ENCODE data around the gene VGLL3.

The VGLL3 gene

DNA sequence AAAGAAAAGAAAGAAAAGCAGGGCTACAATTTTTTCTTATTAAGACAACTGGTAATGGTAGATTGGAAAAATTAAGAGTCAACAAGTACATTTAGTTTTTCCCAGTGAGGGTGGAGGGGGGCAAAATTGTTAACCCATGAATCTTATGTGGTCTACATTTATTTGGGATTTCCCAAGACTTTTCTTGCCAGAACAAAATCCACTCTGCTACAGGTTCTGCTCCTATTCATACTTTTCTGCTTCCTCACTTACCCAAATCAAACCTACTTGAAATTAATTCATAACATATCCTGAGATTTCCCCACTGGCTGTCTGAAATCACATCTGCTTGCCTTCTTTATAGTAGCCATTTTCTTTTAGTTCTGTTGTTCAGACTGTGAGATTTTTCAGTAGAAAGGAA lies 41.1 kb downstream of the VGLL3 start:
- no peak for DNase-seq (ENCODE audit: low read depth)

- no peak for DNase-seq (ENCODE audit: low read depth)
Measured at GRCh38 chr3:86948822-86949221, 42.1 kb downstream of the VGLL3 start.

DNA sequence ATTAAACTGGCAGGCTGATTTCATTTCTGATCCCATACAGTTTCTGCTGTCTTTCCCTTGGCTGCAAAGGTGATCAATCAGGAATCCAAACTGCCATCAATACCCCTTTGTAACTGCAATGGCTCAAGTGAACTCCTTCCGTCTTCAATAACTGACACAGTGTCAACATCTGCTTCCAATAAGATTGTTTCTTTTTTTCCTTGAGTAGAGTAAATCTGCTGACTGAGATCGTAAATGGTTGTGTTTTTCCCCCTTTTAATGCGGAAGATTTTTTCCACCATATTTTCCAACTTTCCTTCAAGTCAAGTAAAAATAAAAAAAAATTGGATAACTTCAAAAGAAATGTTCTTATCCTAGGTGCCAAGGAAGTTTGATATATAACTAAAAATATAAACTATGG lies 48.7 kb downstream of the VGLL3 start:
- no peak for DNase-seq (ENCODE audit: low read depth)

DNA sequence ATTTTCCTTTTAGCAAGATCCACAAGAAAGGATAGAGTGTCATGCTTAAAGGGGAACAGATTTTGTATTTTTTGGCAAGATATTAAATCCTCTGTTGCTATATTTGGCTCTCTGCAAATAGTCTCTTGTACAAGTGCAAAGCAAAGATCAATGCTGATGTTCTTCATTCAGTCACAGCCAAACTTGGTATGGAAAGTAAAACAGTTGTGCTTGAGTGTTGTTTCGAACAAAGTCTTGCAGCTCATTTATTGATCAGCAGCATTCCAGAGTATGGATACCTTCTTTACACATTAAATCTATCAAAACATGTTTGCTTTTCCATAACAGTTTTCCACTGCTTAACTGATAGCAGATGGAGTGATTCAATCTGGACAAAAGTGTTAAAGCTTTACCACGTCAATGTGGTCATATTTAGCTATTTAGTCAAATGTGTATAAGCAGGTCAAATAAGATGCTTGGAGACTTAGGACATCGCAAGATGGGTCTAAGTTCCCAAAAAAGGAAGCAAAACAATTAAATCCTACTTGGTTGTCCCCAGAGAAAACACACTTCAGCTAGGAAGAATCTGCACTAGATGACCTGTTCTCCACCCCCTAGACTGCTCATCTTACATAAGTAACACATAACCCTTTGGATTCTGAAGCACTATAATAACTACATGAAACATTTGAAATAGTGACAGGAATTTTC lies 52.4 kb downstream of the VGLL3 start:
- no peak for DNase-seq (ENCODE audit: low read depth)

GRCh38 chr3:86937306-86937791 lies 53.6 kb downstream of the VGLL3 start:
- no peak for DNase-seq (ENCODE audit: low read depth)

- DNase-seq (ENCODE audit: low read depth): no peak
Measured at GRCh38 chr3:86934851-86935250, 56.1 kb downstream of the VGLL3 start.

GRCh38 chr3:86930831-86931230 lies 60.1 kb downstream of the VGLL3 start:
- DNase-seq (ENCODE audit: low read depth): no peak

GRCh38 chr3:86930181-86930580 lies 60.8 kb downstream of the VGLL3 start:
- no peak for DNase-seq (ENCODE audit: low read depth)

- DNase-seq (ENCODE audit: low read depth): no peak
Measured at GRCh38 chr3:86929046-86929445, 61.9 kb downstream of the VGLL3 start.

GRCh38 chr3:86923071-86923491 lies 67.9 kb downstream of the VGLL3 start:
- no peak for DNase-seq (ENCODE audit: low read depth)

GRCh38 chr3:86921971-86922680 lies 68.8 kb downstream of the VGLL3 start:
- no peak for DNase-seq (ENCODE audit: low read depth)

- no peak for DNase-seq (ENCODE audit: low read depth)
Measured at GRCh38 chr3:86914670-86915069, 76.3 kb downstream of the VGLL3 start.

- no peak for DNase-seq (ENCODE audit: low read depth)
Measured at GRCh38 chr3:86913160-86913559, 77.8 kb downstream of the VGLL3 start.

GRCh38 chr3:86895202-86895601 lies 95.7 kb downstream of the VGLL3 start:
- DNase-seq (ENCODE audit: low read depth): no peak

DNA sequence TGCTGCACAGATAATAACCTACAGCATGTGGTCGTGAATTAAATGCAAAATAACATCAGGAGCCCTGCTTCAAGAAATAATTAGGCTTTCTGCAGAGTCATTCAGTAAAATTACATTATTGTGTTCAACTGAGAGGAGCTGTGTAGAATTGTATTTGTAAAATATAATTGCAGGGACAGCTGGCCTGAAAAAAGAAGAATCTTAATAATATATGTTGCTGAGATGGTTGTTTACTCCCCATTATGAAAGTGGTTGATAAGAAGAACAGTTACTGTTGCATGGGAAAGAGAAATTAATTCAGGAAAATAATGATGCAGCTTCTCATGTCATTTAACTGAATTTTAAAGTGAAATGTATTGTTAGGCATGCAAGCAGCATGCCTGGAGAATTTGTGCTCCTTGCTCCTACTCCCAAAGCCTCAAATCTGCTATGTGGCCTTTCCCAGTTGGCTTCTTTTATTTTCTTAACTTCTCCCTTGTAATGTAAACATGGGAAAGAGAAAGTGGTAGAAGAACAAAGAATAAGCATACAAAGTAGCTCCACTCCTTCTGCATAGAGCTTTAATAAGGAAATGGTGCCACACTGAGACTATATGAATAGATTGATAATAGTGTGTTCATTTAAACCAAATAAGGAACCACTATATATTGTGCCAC lies 100.1 kb downstream of the VGLL3 start:
- DNase-seq (ENCODE audit: low read depth): no peak
